ENCODE results near the gene CFAP68.
A peak's percentile ranks its signal among the peaks of the same experiment; 100 is the strongest.
"Not testable (repeated sequence)": the region's sequence is repeated elsewhere in the genome, so short reads cannot be mapped to it uniquely, and the experiment has no call there.

The CFAP68 gene

GRCh38 chr11:111849631-111850030 is 29.7 kb upstream of the CFAP68 start:
- Mint-ChIP-seq H3K9me3 (no peaks in the 10 kb centered on the region), H3K4me1 (ENCODE audit: low read depth) (peaks cover 1% of the 10 kb centered on the region), H3K27ac (no peak overlapping the region), H3K27me3 (ENCODE audit: low read depth) (no peaks in the 10 kb centered on the region), H3K36me3 (ENCODE audit: low read depth) (peaks cover 30% of the 10 kb centered on the region), H3K4me3 (no peak overlapping the region)

DNA sequence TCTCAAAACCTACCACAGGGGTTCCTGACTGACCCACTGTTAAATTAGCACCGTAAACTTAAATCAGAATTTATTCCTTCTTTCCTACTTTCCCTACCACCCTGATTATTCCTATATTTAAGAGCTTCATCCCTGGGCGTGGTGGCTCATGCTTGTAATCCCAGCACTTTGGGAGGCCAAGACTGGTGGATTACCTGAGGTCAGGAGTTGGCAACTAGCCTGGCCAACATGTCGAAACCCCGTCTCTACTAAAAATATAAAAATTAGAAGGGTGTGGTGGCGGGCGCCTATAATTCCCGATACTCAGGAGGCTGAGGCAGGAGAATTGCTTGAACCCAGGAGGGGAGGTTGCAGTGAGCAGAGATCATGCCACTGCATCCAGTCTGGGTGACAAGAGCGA is 28.3 kb upstream of the CFAP68 start:
- H3K27me3 Mint-ChIP-seq (ENCODE audit: low read depth) = no peaks in the 10 kb centered on the region
- H3K4me3 Mint-ChIP-seq = no peak overlapping the region
- peaks cover 35% of the 10 kb centered on the region for H3K36me3 Mint-ChIP-seq (ENCODE audit: low read depth)
- H3K9me3 Mint-ChIP-seq = no peaks in the 10 kb centered on the region
- no peak overlapping the region for H3K27ac Mint-ChIP-seq
- H3K4me1 Mint-ChIP-seq (ENCODE audit: low read depth) = peaks cover 1% of the 10 kb centered on the region

DNA sequence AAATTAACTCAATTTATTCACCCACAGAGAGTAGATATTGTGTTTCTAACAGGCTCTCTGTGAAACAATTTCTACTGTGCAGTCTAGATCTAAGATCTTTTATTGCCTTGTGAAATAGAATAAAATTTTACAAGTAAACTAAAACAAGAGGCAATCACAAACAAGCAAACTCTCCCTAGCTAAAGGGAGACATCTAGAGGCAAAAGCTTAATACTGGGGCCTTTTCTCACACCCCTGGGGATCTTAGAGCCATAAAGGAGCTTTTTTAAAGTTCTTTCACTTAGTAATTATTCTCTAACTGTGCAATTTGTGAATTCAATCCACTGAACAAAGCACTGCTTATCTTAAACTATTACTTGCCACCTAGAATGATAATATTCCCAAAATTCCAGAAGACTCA is 27.7 kb upstream of the CFAP68 start:
- H3K4me3 Mint-ChIP-seq = no peak overlapping the region
- no peak overlapping the region for H3K27ac Mint-ChIP-seq
- no peaks in the 10 kb centered on the region for H3K9me3 Mint-ChIP-seq
- peaks cover 1% of the 10 kb centered on the region for H3K4me1 Mint-ChIP-seq (ENCODE audit: low read depth)
- H3K27me3 Mint-ChIP-seq (ENCODE audit: low read depth) = no peaks in the 10 kb centered on the region
- H3K36me3 Mint-ChIP-seq (ENCODE audit: low read depth) = peaks cover 33% of the 10 kb centered on the region

- Mint-ChIP-seq H3K9me3 (no peaks in the 10 kb centered on the region), H3K4me3 (no peak overlapping the region), H3K27me3 (ENCODE audit: low read depth) (no peaks in the 10 kb centered on the region), H3K4me1 (ENCODE audit: low read depth) (peaks cover 1% of the 10 kb centered on the region), H3K36me3 (ENCODE audit: low read depth) (peaks cover 33% of the 10 kb centered on the region), H3K27ac (no peak overlapping the region)
Measured at GRCh38 chr11:111852103-111852502, 27.2 kb upstream of the CFAP68 start.

GRCh38 chr11:111855506-111855905 is 23.8 kb upstream of the CFAP68 start:
- Mint-ChIP-seq H3K4me3 (no peak overlapping the region), H3K9me3 (no peaks in the 10 kb centered on the region), H3K4me1 (ENCODE audit: low read depth) (no peaks in the 10 kb centered on the region), H3K27me3 (ENCODE audit: low read depth) (no peaks in the 10 kb centered on the region), H3K27ac (no peak overlapping the region), H3K36me3 (ENCODE audit: low read depth) (peaks cover 25% of the 10 kb centered on the region)

- H3K27me3 Mint-ChIP-seq (ENCODE audit: low read depth) = no peaks in the 10 kb centered on the region
- H3K27ac Mint-ChIP-seq = no peak overlapping the region
- no peaks in the 10 kb centered on the region for H3K9me3 Mint-ChIP-seq
- no peak overlapping the region for H3K4me3 Mint-ChIP-seq
- no peaks in the 10 kb centered on the region for H3K4me1 Mint-ChIP-seq (ENCODE audit: low read depth)
- peaks cover 19% of the 10 kb centered on the region for H3K36me3 Mint-ChIP-seq (ENCODE audit: low read depth)
Measured at GRCh38 chr11:111860257-111860656, 19.1 kb upstream of the CFAP68 start.

GRCh38 chr11:111870113-111870512 is 9.2 kb upstream of the CFAP68 start:
- Mint-ChIP-seq H3K36me3 (ENCODE audit: low read depth) (peaks cover 22% of the 10 kb centered on the region), H3K9me3 (no peaks in the 10 kb centered on the region), H3K27ac (no peak overlapping the region), H3K27me3 (ENCODE audit: low read depth) (no peaks in the 10 kb centered on the region), H3K4me1 (ENCODE audit: low read depth) (peaks cover 12% of the 10 kb centered on the region), H3K4me3 (no peak overlapping the region)

GRCh38 chr11:111870522-111870885 is 8.8 kb upstream of the CFAP68 start:
- Mint-ChIP-seq H3K4me1 (ENCODE audit: low read depth) (peaks cover 12% of the 10 kb centered on the region), H3K36me3 (ENCODE audit: low read depth) (peaks cover 20% of the 10 kb centered on the region), H3K9me3 (no peaks in the 10 kb centered on the region), H3K4me3 (peak overlapping the region; percentile 90), H3K27me3 (ENCODE audit: low read depth) (no peaks in the 10 kb centered on the region), H3K27ac (peak overlapping the region; percentile 88)

DNA sequence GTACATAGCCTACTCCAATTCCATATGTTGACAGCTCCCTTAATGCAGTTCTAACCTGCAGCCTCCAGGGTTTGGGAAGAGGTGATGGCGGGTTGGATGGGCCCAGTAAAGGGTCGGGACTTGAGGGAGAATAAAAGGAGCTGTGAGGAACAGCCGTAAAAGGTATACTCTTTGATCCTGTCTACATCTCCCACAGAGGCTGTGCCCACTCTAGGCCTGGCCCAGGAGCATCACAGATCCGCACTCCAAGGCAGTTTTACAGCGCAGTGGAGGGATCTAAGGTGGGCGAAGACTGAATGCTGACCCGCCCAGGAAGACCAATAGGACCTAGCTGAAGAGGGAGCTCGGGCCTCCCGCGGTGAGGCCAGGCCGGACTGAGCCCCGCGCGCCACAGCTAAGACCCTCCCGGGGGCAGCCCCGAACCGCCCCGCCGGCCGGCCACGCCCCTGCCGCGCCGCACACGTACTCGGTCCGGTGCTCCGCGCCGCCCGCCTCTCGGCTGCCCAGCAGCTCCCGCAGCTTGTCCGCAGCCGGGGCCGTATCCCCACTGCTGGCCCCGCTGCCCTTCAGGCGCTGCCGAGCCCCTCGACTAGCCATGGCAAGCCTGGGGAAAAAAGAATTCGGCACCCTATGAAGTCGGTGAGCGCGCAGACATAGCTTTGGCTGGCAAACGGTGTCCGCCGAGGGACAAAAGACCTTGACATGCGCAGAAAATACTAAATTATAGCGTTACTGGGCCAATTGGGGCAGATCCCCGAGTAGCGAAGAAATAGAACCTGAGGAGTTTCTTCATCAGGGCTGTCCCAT is 8.3 kb upstream of the CFAP68 start, which contains the start of gene ALG9:
Gene ALG9 (minus strand): TSS at position 696 of the 807 bp plus-strand sequence. CDS start 99 bp downstream, at position 597.
- Mint-ChIP-seq H3K4me1 (ENCODE audit: low read depth) (peaks cover 12% of the 10 kb centered on the region), H3K27me3 (ENCODE audit: low read depth) (no peaks in the 10 kb centered on the region), H3K4me3 (peak within 1 kb of the TSS; percentile 90), H3K27ac (peak within 1 kb of the TSS; percentile 88), H3K9me3 (no peaks in the 10 kb centered on the region), H3K36me3 (ENCODE audit: low read depth) (peaks cover 20% of the 10 kb centered on the region)

GRCh38 chr11:111871693-111872161 is 7.6 kb upstream of the CFAP68 start:
- Mint-ChIP-seq H3K4me1 (ENCODE audit: low read depth) (peaks cover 12% of the 10 kb centered on the region), H3K9me3 (no peaks in the 10 kb centered on the region), H3K4me3 (peak overlapping the region; percentile 90), H3K27ac (peak overlapping the region; percentile 78), H3K36me3 (ENCODE audit: low read depth) (peaks cover 17% of the 10 kb centered on the region), H3K27me3 (ENCODE audit: low read depth) (no peaks in the 10 kb centered on the region)

GRCh38 chr11:111878385-111878848 is 924 bp upstream of the CFAP68 start:
- no peaks in the 10 kb centered on the region for H3K27me3 Mint-ChIP-seq (ENCODE audit: low read depth)
- H3K4me1 Mint-ChIP-seq (ENCODE audit: low read depth) = peaks cover 15% of the 10 kb centered on the region
- peaks cover 3% of the 10 kb centered on the region for H3K9me3 Mint-ChIP-seq
- H3K27ac Mint-ChIP-seq = peak overlapping the region; percentile 99
- peaks cover 6% of the 10 kb centered on the region for H3K36me3 Mint-ChIP-seq (ENCODE audit: low read depth)
- peak overlapping the region; percentile 94 for H3K4me3 Mint-ChIP-seq

GRCh38 chr11:111879637-111879960 is 258 bp downstream of the CFAP68 start:
- Mint-ChIP-seq H3K9me3 (peaks cover 3% of the 10 kb centered on the region), H3K4me3 (peak overlapping the region; percentile 94), H3K27ac (peak overlapping the region; percentile 99), H3K27me3 (ENCODE audit: low read depth) (no peaks in the 10 kb centered on the region), H3K36me3 (ENCODE audit: low read depth) (peaks cover 7% of the 10 kb centered on the region), H3K4me1 (ENCODE audit: low read depth) (peaks cover 15% of the 10 kb centered on the region)

- Mint-ChIP-seq H3K27me3 (ENCODE audit: low read depth) (no peaks in the 10 kb centered on the region), H3K4me1 (ENCODE audit: low read depth) (peaks cover 15% of the 10 kb centered on the region), H3K36me3 (ENCODE audit: low read depth) (peaks cover 6% of the 10 kb centered on the region), H3K9me3 (peaks cover 3% of the 10 kb centered on the region), H3K4me3 (no peak overlapping the region), H3K27ac (no peak overlapping the region)
Measured at GRCh38 chr11:111882202-111882601, 2.9 kb downstream of the CFAP68 start.

GRCh38 chr11:111885053-111885452 is 5.7 kb downstream of the CFAP68 start:
- not testable (repeated sequence) for H3K4me3 Mint-ChIP-seq; H3K36me3 Mint-ChIP-seq (ENCODE audit: low read depth); H3K27ac Mint-ChIP-seq; H3K4me1 Mint-ChIP-seq (ENCODE audit: low read depth); H3K27me3 Mint-ChIP-seq (ENCODE audit: low read depth); H3K9me3 Mint-ChIP-seq

DNA sequence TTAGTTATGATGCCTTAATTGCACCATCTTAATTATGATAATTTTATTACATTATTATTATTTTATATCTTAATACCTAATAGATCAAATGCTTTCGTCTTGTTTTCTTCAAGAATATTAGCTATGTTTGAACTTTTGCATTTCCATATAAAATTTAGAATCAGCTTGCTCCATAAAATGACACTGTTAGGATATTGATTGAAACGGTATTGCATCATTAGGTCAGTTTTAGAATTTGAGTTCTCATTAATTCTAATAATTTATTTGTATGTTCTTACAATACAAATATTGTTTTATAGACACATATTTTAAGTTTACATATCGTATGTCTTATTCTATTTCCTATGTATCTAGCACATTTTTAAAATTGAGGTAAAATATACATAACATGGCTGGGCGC is 6.7 kb downstream of the CFAP68 start:
- Mint-ChIP-seq H3K27ac (no peak overlapping the region), H3K9me3 (no peaks in the 10 kb centered on the region), H3K36me3 (ENCODE audit: low read depth) (peaks cover 1% of the 10 kb centered on the region), H3K4me1 (ENCODE audit: low read depth) (no peaks in the 10 kb centered on the region), H3K4me3 (no peak overlapping the region), H3K27me3 (ENCODE audit: low read depth) (no peaks in the 10 kb centered on the region)
